AG20443 (cell line): Measurements from ENCODE around the gene DDX39A.

Experiments
- DNase-seq: peaks from one replicate; pipeline ENCODE4 v3.0.0; 2012; ENCODE audit warnings: low spot score, mixed read lengths

DDX39A gene

GRCh38 chr19:14363183-14364097, 55.7 kb downstream of the DDX39A start:
- DNase-seq: peak; percentile 55

- peak; percentile 27 for DNase-seq
Measured at GRCh38 chr19:14361824-14362223, 57.3 kb downstream of the DDX39A start.
